K562 (cell line): ENCODE results near the gene AAK1. TPM values are rescaled to one million over a fixed set of nuclear protein-coding genes. Genes with fewer than 3 reads are reported as not detected.
A peak's percentile ranks its signal among the peaks of the same experiment; 100 is the strongest.

Experiments used
- ARID3A ChIP-seq: IDR thresholded peaks from 2 replicates; pipeline ENCODE4 v1.6.1; 2012; ENCODE audit warnings: low read depth, low read length, improper control_type of control experiment, borderline replicate concordance
- BDP1 ChIP-seq: IDR thresholded peaks from 3 replicates; pipeline ENCODE4 v1.6.1; 2011; ENCODE audit not compliant: insufficient read length, insufficient read depth
- EP400 ChIP-seq: fragments of 450-650 bp; IDR thresholded peaks from 2 replicates; pipeline ENCODE4 v1.6.1; 2017; ENCODE audit warnings: antibody characterized with exemption, mild to moderate bottlenecking, moderate library complexity
- FOSL1 ChIP-seq: fragments of 200-800 bp; sonication (Bioruptor generic); conservative IDR thresholded peaks from 2 replicates; pipeline ENCODE4 v1.6.1; 2016; ENCODE audit warnings: missing genetic modification characterization, missing compliant biosample characterization
- GABPB1 ChIP-seq: sonication (generic); formaldehyde crosslinking; IDR thresholded peaks from 2 replicates; pipeline ENCODE4 v1.8.0; 2022; ENCODE audit warnings: mild to moderate bottlenecking, missing genetic modification reagents
- HMBOX1 ChIP-seq: sonication (generic); IDR thresholded peaks from 2 replicates; pipeline ENCODE4 v1.6.1; 2016
- MITF ChIP-seq: IDR thresholded peaks from 2 replicates; pipeline ENCODE4 v1.6.1; 2014; ENCODE audit warnings: antibody characterized with exemption
- PML ChIP-seq: IDR thresholded peaks from 2 replicates; pipeline ENCODE4 v1.6.1; 2012; ENCODE audit warnings: low read length, inconsistent platforms
- TAF9B ChIP-seq: fragments of 450-650 bp; IDR thresholded peaks from 2 replicates; pipeline ENCODE4 v1.6.1; 2018; ENCODE audit warnings: mild to moderate bottlenecking; ENCODE audit not compliant: partially characterized antibody
- WHSC1 ChIP-seq: IDR thresholded peaks from one replicate; pipeline ENCODE4 v1.6.1; 2012; ENCODE audit warnings: low read length, control low read depth, inconsistent platforms
- YY1 ChIP-seq, 3 experiments: IDR thresholded peaks; 2 replicates each; pipeline ENCODE4 v1.6.1; 2011; ENCODE audit warnings: low read length in 2 of 3, mild to moderate bottlenecking in 2 of 3, moderate library complexity in 2 of 3, borderline replicate concordance in 1 of 3, control low read depth in 1 of 3, low read depth in 1 of 3; ENCODE audit not compliant: insufficient read depth in 3 of 3, insufficient replicate concordance in 2 of 3, control insufficient read depth in 1 of 3, insufficient read length in 1 of 3; ENCODE audit errors: extremely low read depth in 1 of 3
- ZBTB17 ChIP-seq: fragments of 450-650 bp; formaldehyde crosslinking; IDR thresholded peaks from 2 replicates; pipeline ENCODE4 v1.4.0; 2020; ENCODE audit warnings: mild to moderate bottlenecking
- ZKSCAN3 ChIP-seq: fragments of 250-450 bp; sonication (Bioruptor Pico); IDR thresholded peaks from 2 replicates; pipeline ENCODE4 v1.4.0; 2020
- ZNF124 ChIP-seq: sonication (generic); formaldehyde crosslinking; IDR thresholded peaks from 2 replicates; pipeline ENCODE4 v1.8.1; 2022; ENCODE audit warnings: missing genetic modification reagents
- ZNF146 ChIP-seq: IDR thresholded peaks from one replicate; pipeline ENCODE4 v1.6.1; 2018; ENCODE audit warnings: missing compliant biosample characterization; ENCODE audit not compliant: unreplicated experiment
- polyA plus RNA-seq, 8 experiments: library from polyadenylated mRNA; depleted of rRNA in 4 of 8; stranded (reverse) in 5 of 8; unstranded in 3 of 8; fragments of >200 nt; fragmentation: Nextera tagmentation in 2 of 8; fragmentation: Illumina TruSeq in 1 of 8; extraction: Ambion mirVana in 2 of 8; extraction: Trizol in 1 of 8; gene quantifications; 2 replicates each; pipeline versions ENCODE4 v1.2.1 to v1.2.3, GENCODE V29; 2011 to 2014; ENCODE audit warnings: inconsistent platforms in 1 of 8, missing spikeins in 1 of 8
- total RNA-seq, 7 experiments: library from RNA; depleted of rRNA in 6 of 7; stranded (reverse); fragments of >200 nt in 6 of 7; fragmentation: Illumina TruSeq in 2 of 7; extraction: Trizol in 2 of 7; gene quantifications; 2 replicates each; pipeline versions ENCODE4 v1.2.1 to v1.2.3, GENCODE V29; 2011 to 2021; ENCODE audit warnings: low replicate concordance in 1 of 7
- TF ChIP-seq, protein P1 (sequence below): fragments of 150-350 bp; conservative IDR thresholded peaks from 2 replicates; pipeline ENCODE4 v1.6.1; 2014; ENCODE audit warnings: low read length
- TF ChIP-seq, protein P2 (sequence below): fragments of 450-650 bp; IDR thresholded peaks from 2 replicates; pipeline ENCODE4 v1.6.1; 2017; ENCODE audit warnings: antibody characterized with exemption, mild to moderate bottlenecking

Gene AAK1
- total and polyA plus RNA-seq, 9 of the 15 experiments (the other 6 are each of a cell fraction or from before 2014, with no cell fraction given): 0.89 to 17.1 (median 6.0) TPM

DNA sequence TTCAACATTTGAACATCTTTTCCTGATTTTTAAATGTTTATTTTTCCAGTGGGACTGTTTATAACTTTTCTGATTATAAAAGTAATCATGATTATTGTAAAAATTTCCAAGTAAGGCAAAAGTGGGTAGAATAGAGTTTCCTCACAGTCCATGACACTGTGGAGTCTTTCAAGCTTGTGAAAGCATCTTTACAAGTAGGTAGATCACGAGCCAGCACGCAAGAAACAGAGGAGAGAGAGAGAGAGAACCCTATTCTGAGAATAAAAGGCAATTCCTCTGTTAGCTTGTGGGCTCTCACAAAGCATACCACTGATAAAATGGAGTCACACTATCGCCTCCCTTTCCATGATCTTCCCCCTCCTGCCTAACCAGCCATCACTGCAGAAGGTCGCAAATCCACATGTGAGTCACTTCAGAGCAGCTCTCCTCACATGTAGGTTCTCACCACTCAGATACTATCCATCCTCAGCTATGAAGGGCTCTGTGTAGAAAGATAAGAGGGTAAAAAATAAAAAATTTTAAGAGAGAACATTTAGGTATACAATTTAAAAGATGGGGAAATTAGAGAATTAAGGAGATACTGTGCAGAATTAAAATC, 40.3 kb downstream of the AAK1 start (continued):
- TF ChIP-seq, protein P1, sequence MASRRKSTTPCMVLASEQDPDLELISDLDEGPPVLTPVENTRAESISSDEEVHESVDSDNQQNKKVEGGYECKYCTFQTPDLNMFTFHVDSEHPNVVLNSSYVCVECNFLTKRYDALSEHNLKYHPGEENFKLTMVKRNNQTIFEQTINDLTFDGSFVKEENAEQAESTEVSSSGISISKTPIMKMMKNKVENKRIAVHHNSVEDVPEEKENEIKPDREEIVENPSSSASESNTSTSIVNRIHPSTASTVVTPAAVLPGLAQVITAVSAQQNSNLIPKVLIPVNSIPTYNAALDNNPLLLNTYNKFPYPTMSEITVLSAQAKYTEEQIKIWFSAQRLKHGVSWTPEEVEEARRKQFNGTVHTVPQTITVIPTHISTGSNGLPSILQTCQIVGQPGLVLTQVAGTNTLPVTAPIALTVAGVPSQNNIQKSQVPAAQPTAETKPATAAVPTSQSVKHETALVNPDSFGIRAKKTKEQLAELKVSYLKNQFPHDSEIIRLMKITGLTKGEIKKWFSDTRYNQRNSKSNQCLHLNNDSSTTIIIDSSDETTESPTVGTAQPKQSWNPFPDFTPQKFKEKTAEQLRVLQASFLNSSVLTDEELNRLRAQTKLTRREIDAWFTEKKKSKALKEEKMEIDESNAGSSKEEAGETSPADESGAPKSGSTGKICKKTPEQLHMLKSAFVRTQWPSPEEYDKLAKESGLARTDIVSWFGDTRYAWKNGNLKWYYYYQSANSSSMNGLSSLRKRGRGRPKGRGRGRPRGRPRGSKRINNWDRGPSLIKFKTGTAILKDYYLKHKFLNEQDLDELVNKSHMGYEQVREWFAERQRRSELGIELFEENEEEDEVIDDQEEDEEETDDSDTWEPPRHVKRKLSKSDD: no peak
- TF ChIP-seq PML (no peak), BDP1 (no peak), HMBOX1 (peak; percentile 85), ZKSCAN3 (no peak), YY1 (IDR thresholded peaks at IDR 0.05; ENCODE audit: borderline replicate concordance in 1 of 3, control insufficient read depth in 1 of 3, extremely low read depth in 1 of 3, insufficient read depth in 3 of 3, insufficient read length in 1 of 3, insufficient replicate concordance in 2 of 3, low read depth in 1 of 3, low read length in 2 of 3) (peak in 1 of 3 experiments; percentile 82), ARID3A (no peak), WHSC1 (no peak), ZBTB17 (CRISPR knock-in tag) (0 out of 2 replicates have a peak, but pooled peaks have one; percentile 24), EP400 (no peak), ZNF146 (no peak), TAF9B (peak; percentile 24), FOSL1 (tag) (peak; percentile 85), GABPB1 (no peak), MITF (no peak), ZNF124 (CRISPR knock-in tag) (no peak)
- TF ChIP-seq, protein P2, sequence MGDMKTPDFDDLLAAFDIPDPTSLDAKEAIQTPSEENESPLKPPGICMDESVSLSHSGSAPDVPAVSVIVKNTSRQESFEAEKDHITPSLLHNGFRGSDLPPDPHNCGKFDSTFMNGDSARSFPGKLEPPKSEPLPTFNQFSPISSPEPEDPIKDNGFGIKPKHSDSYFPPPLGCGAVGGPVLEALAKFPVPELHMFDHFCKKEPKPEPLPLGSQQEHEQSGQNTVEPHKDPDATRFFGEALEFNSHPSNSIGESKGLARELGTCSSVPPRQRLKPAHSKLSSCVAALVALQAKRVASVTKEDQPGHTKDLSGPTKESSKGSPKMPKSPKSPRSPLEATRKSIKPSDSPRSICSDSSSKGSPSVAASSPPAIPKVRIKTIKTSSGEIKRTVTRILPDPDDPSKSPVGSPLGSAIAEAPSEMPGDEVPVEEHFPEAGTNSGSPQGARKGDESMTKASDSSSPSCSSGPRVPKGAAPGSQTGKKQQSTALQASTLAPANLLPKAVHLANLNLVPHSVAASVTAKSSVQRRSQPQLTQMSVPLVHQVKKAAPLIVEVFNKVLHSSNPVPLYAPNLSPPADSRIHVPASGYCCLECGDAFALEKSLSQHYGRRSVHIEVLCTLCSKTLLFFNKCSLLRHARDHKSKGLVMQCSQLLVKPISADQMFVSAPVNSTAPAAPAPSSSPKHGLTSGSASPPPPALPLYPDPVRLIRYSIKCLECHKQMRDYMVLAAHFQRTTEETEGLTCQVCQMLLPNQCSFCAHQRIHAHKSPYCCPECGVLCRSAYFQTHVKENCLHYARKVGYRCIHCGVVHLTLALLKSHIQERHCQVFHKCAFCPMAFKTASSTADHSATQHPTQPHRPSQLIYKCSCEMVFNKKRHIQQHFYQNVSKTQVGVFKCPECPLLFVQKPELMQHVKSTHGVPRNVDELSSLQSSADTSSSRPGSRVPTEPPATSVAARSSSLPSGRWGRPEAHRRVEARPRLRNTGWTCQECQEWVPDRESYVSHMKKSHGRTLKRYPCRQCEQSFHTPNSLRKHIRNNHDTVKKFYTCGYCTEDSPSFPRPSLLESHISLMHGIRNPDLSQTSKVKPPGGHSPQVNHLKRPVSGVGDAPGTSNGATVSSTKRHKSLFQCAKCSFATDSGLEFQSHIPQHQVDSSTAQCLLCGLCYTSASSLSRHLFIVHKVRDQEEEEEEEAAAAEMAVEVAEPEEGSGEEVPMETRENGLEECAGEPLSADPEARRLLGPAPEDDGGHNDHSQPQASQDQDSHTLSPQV: 0 out of 2 replicates have a peak, but pooled peaks have one; percentile 42
